HG03139 (cell line): ENCODE measurements around the gene PSMA7.

Experiments used
- ATAC-seq: cut with Tn5 transposase; IDR thresholded peaks from one replicate; pipeline ENCODE4 v1.9.1; 2021; ENCODE audit not compliant: unreplicated experiment

PSMA7 gene

DNA sequence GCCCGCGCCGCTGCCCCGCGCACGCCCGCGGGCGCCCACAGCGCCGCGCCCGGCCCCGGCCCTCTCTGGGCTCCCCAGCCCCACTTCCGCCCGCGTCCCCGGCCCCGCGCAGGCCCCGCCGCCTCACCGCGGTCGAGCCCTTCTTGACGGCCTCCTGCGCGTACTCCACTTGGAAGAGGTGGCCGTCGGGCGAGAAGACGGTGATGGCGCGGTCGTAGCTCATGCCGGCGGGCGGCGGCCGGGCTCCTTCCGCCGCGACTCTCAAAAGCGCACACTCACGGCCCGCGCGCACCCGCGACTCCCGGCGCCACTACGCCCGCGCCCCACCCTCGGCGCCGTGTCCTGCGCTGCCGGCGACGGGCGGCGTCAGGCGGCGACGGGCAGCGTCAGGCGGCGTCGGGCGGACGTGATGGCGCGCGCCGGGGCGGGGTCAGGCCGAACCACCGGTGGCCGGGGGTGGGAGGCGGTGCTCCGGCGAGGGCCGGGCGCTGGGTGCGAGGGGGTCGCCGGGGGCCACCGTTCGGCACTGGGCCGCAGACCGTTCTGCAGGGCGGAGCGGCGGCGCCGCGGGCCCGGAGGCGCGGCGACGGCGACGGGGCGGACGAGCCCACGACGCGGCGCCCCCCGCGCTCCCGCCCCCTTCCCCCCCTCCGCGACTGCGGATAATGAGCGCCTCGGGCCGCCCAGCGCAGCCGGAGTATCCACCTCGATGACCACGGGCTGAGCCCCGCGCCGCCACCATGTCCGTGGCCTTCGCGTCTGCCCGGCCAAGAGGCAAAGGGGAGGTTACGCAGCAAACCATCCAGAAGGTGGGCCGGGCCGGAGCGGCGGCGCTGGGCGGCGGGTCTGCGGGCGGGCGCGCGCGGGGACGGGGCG lies at the start of gene PSMA7, which contains the start of gene SS18L1:
Gene PSMA7, minus strand, starts transcription at position 314 of the 876 bp plus-strand sequence. Its CDS starts 91 bp downstream, at position 223.
Gene SS18L1, plus strand, starts transcription at position 689 of the 876 bp plus-strand sequence. Its CDS starts 52 bp downstream, at position 741.
- ATAC-seq, result peak; percentile 66

DNA sequence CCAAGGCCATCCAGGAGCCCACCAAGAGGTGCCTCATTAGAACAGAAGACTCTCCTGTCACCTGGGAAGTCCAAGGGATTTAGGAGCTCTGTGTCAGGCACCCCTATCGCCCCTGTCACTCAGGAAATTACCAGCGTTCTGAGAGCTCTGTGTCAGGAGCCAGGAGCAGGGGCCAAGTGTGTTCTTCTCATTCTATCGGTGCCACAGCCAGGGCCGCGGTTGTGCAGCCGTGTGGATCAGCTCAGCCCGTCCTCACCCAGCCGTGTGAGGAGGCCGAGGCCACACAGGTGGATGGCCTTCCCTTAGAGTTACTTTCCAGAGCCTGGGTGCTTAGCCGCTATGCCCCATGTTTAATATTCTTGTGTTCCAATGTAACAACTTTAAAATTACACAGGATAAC lies 49.4 kb upstream of the PSMA7 start:
- no peak for ATAC-seq

DNA sequence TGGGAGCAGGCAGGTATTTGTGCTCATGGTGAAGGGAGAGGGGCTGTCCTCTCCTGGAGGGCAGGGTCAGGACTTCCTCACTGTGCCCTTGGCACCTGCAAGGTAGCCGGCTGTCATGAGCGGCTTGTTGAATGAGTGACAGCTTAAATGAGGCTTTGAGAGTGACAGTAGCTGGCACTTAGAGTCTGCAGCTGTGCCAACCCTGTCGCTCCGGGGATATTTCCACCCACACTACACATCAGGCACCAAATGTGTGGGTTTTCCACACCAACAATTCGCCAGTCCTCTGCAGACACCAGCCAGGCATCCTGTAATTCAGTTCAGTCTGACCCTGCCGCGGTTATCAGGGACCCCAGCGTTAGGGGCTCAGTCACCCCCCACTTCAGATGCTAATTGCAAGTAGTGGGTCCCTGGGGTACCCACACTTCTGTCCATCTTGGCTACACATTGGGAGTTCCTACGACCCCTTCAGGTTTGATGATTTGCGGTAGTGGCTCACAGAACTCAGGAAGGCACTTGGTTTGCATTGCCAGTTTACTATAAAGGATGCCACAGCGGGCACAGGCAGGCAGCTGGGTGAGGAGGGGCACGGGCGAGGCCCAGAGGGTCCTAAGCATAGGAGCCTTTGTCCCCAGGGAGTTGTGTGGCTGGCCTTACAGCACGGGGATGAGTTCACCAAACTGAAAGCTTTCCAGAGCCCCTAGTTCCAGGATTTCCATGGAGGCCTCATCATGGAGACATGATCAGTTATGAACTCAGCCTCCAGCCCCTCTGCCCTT lies 48.8 kb upstream of the PSMA7 start:
- no peak for ATAC-seq

GRCh38 chr20:62190639-62191411 lies 47.6 kb upstream of the PSMA7 start:
- ATAC-seq, result no peak

DNA sequence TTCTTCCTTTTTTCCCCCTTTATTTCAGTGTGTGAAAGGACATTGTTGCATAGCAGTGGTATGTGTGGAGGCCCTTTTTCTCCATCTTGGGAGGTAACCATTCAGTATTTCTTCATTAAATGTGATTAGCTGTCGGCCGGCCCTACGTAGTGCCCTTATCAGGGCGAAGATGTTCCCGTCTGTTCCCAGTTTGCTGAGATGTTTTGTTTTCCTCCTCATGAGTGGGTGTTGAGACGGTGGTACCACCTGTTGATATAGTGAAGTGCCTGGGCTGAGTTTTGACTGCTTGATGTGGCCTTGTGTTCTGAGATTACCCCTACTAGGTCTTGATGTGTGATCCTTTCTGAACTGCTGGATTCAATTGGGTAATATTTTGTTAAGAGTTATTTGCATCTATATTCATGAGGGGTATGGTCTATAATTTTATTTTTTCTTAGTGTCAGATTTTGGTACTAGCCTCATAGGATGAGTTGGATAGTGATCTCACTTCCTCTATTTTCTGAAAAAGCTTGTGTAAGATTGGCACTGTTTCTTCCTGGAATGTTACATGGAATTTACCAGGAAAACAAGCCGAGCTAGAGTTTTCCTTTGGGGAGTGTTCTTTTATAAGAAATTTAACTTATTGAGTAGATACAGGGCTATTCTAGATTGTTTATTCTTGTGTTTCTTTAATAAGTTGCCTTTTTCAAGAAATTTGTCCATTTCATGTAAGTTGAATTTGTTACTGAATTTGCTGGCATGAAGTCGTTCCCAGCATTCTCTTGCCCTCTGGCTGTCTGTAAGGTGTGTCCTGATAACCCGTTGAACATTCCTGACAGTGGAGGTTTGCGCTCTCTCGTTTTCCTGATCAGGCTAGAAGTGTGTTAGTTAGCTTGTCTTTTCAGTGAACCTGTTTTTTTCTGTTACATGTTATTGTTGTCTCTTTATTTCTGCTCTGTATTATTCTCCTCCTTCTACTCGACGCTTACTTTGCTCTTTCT lies 44.0 kb upstream of the PSMA7 start:
- ATAC-seq, result no peak

GRCh38 chr20:62186096-62186426 lies 42.9 kb upstream of the PSMA7 start:
- ATAC-seq, result no peak

DNA sequence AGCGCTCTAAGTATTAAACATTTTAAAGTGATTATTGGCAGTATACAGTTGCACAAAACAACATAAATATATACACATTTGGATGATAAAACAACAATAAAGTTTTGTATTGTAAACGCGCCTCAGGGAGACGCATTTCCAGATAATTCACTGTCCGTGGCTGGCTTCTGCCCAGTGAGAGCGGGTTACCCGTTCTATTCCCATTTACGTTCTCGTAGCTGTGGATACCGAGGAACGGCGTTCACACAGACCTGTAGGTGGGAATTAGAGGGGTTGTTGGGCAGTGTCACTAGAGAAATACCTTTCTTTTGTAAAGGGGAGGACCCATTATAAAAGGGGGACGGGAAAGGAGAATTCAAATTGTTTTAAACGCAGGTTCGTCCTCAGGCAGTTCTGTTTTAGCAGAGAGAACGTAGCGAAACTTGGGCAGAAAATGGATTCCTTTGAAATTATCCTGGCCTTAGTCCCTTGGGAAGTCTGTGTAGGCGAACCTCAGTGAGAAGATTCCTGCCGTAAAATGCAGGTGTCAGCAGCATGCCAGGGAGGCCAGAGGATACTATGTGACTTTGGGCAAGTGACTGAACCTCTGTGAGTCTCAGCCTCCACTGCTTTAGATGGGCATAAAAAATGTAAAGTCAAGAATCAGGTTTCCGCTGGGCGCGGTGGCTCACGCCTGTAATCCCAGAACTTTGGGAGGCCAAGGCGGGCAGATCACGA lies 40.4 kb upstream of the PSMA7 start:
- no peak for ATAC-seq

- ATAC-seq, result peak; percentile 90
These were observed 39.6 kb upstream of the PSMA7 start, which contains the start of gene MTG2 for GRCh38 chr20:62182469-62183425. TSS of gene MTG2 (plus strand) at chr20:62183028. CDS start at chr20:62193421, 10,393 bp downstream.

DNA sequence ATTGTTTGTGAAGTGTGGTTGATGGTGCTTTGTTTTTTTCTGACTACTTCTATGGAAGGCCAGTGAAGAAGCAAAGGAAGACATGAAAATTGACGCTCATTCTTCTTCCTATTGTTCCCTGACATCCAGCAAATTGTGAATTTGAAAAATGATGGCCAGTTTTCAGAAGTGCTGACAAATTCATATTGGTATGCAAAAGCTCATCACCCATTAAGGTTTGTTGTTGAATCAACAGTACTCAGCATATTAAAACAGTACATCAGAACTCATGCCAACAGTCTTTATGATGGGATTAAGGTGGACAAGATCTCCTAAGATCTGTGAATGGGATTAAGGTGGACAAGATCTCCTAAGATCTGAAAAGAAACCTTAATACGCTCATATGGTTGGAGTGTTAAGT lies 38.6 kb upstream of the PSMA7 start:
- ATAC-seq, result no peak

DNA sequence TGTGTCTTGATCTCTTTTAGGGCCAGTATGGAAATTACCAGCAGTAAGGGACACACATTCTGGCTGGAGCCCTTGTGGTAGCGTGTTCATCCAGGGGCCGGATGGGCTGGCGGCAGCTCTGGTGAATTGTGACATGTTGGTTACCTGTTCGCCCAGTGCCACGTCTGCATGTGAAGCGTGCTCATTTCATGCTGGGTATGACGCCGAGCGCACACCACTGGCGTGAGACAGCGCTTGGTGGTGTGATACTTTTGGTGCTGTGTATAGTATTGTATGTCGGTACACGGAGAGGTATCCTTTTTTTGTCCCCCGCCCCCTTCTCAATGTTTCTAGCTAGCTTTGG lies 35.9 kb upstream of the PSMA7 start:
- ATAC-seq, result no peak

DNA sequence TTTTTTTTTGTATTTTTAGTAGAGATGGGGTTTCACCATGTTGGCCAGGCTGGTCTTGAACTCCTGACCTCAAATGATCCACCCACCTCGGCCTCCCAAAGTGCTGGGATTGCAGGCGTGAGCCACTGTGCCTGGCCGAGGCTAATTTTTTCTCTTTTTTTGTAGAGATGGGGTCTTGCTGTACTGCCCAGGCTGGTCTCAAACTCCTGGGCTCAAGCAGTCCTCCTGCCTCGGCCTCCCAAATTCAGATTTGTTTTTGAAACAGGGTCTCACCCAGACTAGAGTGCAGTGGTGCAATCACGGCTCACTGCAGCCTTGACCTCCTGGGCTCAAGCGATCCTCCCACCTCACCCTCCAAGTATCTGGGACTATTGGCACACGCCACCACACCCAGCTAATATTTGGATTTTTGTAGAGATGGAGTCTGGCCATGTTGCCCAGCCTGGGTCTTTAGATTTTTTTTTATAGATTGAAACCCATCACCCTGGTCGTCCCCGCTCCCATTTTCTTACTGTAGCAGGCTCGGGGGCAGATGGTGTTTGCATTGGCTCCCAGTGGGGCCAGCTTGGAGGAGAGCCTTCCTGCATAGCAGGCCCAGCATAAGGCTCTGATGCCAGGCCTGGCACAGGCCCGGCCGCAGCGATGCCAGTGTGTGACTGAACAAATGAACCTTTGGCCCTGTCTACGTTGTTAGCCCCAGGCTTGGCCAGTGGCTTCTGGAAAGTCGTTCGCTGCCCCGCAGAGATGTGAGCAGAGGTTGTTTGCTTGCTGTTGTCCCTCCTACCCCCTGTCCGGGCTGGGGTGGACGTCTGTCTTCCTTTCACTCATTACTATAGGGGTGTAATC lies 35.3 kb upstream of the PSMA7 start:
- no peak for ATAC-seq

DNA sequence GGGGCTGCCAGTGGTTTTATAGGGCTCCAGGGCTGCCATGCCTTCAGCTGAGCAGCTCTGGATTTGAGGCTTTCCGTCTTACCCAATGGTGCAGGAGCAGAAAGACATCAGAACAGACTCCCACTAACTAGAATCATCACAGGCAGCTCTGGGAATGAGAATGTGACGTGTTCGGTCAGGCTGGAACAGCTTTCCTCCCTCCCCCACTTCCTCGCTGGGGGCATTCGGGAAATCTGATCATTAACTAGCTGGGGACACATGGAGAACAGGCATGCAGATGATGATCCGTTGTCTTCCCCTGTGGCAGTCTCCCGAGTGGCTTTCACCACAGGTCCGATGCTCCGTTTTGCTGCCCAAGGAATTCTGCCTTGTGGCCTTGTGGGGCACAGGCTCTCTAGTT lies 34.1 kb upstream of the PSMA7 start:
- no peak for ATAC-seq

DNA sequence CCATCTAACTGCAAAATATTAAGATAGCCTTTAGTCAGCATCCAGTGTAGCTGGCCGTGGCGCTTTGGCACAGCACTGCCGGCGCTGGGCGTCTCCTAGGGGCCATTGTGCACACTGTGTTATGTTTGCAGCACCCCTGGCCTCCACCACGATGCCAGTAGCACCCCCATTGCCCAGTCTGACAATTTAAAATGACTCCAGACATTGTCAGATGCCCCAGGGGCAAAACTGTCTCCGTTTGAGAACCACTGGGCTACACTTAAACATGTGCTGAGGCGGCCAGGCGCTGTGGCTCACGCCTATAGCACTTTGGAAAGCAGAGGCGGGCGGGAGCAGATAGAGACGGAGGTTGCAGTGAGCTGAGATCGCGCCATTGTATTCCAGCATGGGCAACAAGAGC lies 33.7 kb upstream of the PSMA7 start:
- no peak for ATAC-seq

GRCh38 chr20:62175711-62176110 lies 32.5 kb upstream of the PSMA7 start:
- ATAC-seq, result no peak

- ATAC-seq, result no peak
These were observed 31.9 kb upstream of the PSMA7 start for GRCh38 chr20:62174870-62175624.

- ATAC-seq, result no peak
These were observed 31.0 kb upstream of the PSMA7 start for GRCh38 chr20:62174021-62174804.
